ENCODE data around the gene RAB21. TPM values are rescaled to one million over a fixed set of nuclear protein-coding genes. Genes with fewer than 3 reads are reported as not detected.

RAB21 gene
- total RNA-seq, 1 experiment from 2014 or later: 53.0 TPM

- no peak for DNase-seq
- peaks cover 30 to 33% (median 31%) of the 10 kb centered on the region in 3 experiments for H3K36me3 Mint-ChIP-seq (ENCODE audit: insufficient read depth in 1 of 3, low read depth in 3 of 3)
- peaks cover 12% of the 10 kb centered on the region; the same call in 1 of the 2 replicates for H3K79me2 ChIP-seq (ENCODE audit: insufficient read depth, low read length)
These were observed 93.5 kb downstream of the RAB21 start for GRCh38 chr12:71848212-71848611.

More at GRCh38 chr12:71848212-71848611, 93.5 kb downstream of the RAB21 start:
- Histone ChIP-seq H3K27ac (ENCODE audit: insufficient read length, low read depth, low read length) (no peak overlapping the region), H4K91ac (ENCODE audit: insufficient read length, low read depth, low read length) (no peak overlapping the region), H2BK20ac (ENCODE audit: low read depth, low read length, poor library complexity, severe bottlenecking) (no peak overlapping the region), H3K23ac (ENCODE audit: insufficient read length, low read depth, low read length) (no peak overlapping the region), H3K56ac (ENCODE audit: insufficient read length, low read depth, low read length) (no peak overlapping the region), H3K9ac (ENCODE audit: extremely low read depth, insufficient read length, low read length) (no peak overlapping the region), H2AK5ac (ENCODE audit: insufficient read length, low read length) (no peak overlapping the region), H3K14ac (ENCODE audit: insufficient read depth, low read length) (no peak overlapping the region), H3K4ac (ENCODE audit: low read depth, low read length) (no peak overlapping the region), H2AFZ (ENCODE audit: low read length) (no peak overlapping the region), H4K5ac (ENCODE audit: insufficient read length, low read depth, low read length) (no peak overlapping the region), H3K23me2 (ENCODE audit: insufficient read length, low read depth, low read length, poor library complexity, severe bottlenecking) (no peaks in the 10 kb centered on the region), H3K9me3 (ENCODE audit: control insufficient read depth, low read depth, low read length) (peaks cover 5% of the 10 kb centered on the region), H3K27me3 (ENCODE audit: insufficient read depth, low read length) (no peaks in the 10 kb centered on the region), H4K8ac (replicated peaks; ENCODE audit: insufficient read length, low read depth, low read length) (no peak overlapping the region), H2BK5ac (ENCODE audit: insufficient read length, low read length) (no peak overlapping the region), H2BK12ac (ENCODE audit: insufficient read length, low read depth, low read length) (no peak overlapping the region), H3K79me1 (ENCODE audit: insufficient read depth, low read depth, low read length, poor library complexity, severe bottlenecking) (no peaks in the 10 kb centered on the region), H3K4me2 (ENCODE audit: insufficient read depth, insufficient read length, low read length) (no peak overlapping the region), H3K18ac (ENCODE audit: insufficient read length, low read depth, low read length) (no peak overlapping the region), H4K20me1 (ENCODE audit: control insufficient read depth, insufficient read depth, insufficient read length) (no peaks in the 10 kb centered on the region), H2BK15ac (ENCODE audit: low read depth, low read length) (no peak overlapping the region), H3T11ph (ENCODE audit: low read length) (no peak overlapping the region), H2BK120ac (ENCODE audit: low read depth, low read length, poor library complexity, severe bottlenecking) (no peak overlapping the region), H3K4me1 (ENCODE audit: insufficient read depth, low read length) (no peaks in the 10 kb centered on the region)
- Mint-ChIP-seq H3K27me3 (ENCODE audit: low read depth) (no peaks in the 10 kb centered on the region), H3K9me3 (peaks cover 10 to 19% of the 10 kb centered on the region in 2 experiments), H3K4me3 (no peak overlapping the region), H3K4me1 (peaks cover 0 to 8% of the 10 kb centered on the region in 2 experiments; a peak in 1 of 4 replicates), H3K27ac (no peak overlapping the region)
- no peak for TF ChIP-seq CTCF (conservative IDR thresholded peaks at IDR 0.05)

Data from H9 (cell line).